ENCODE measurements around the gene PTPRN2.
"Not testable (repeated sequence)": the region's sequence is repeated elsewhere in the genome, so short reads cannot be mapped to it uniquely, and the experiment has no call there.

Gene PTPRN2

DNA sequence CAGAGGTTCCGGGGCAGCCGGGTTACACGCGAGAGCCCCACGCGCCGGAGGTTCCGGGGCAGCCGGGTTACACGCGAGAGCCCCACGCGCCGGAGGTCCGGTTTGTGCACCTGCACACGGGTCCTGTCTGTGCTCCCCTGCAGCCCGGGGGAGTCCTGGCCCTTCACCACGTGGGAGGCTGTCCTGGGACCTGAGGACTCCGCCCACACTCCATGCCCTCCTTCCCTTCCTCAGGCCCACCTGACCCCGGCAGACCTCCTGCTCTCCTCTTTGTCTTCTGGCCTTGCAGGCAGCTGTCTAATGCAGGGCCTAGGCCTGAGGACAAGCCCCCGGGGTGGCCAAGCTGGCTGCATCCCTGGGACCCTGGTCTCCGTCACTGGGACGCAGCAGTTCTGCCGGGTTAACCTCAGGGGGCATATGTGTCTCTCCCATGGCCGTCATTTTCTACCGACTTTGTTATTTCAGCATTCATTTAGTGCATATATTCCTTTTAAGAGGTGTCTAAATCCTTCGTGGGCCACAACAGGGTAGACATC is 876.2 kb downstream of the PTPRN2 start:
- no peak for DNase-seq

DNA sequence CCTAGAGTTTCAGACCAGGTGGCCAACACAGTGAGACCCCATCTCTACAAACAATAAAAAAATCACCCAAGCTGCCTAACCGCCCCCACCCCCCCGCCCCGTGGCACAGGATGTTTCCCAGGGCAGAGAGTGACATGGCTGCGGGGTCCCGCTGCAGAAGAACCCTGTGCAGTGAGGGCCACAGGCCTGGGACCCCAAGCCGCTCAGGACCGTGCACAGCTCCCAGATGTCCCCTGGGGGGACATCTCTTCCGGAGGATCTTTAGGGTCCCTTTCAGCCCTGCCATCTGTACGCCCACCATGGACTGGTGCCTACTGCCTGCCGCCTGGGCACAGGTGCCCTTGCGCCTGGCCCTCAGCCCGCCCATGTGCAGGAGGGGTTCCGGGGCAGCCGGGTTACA is 877.2 kb downstream of the PTPRN2 start:
- DNase-seq = no peak

DNA sequence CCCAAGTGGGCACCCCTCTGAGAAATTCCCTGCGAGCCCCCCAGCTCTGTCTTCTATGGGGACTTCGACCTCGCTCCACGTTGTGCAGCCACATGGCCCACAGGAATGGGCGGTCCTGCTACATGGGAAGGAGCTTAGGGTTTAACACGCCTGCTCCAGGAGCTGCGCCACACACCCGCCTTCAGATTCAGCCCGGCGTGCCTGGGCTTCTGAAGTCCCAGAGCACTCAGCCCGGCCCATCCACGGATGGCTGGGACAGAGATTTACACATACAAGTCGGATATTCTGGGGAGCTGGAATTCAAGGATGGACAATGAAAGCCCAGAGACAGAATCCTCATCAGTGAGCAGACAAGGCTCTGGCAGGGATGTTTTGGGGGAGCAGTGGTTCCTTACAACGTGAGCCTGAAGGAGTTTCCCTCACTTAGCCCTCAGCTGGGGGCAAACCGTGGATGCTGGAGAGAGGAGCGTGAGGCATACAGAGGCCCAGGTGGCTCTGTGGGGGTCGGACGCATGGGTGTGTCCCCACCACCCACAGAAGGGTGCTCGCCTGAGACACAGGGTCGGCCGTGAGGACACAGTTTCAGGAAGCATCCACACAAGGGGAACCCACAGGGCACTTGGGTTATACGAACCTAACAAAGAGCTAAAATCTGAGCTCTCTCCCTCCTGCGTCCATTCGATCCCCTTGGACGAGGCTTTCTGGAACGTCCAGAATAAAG is 877.9 kb downstream of the PTPRN2 start:
- no peak for DNase-seq

DNA sequence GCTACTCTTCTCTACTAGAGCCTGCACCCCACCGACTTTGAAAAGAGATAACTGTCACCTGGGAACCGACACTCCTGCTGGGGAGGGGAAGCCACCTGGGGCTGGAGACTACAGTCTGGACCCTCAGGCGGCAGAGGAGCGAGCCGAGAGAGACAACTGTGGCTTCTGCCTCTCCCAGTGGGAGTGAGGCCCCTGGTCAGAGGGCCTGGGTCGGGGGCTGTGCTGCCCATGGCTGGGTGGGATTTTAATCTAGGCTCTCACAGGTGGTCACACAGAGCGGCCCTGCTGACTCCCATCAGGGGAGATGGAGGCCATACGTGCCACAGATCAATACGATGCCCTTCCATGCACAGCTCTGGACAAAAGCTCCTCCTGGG is 878.7 kb downstream of the PTPRN2 start:
- DNase-seq = no peak

DNA sequence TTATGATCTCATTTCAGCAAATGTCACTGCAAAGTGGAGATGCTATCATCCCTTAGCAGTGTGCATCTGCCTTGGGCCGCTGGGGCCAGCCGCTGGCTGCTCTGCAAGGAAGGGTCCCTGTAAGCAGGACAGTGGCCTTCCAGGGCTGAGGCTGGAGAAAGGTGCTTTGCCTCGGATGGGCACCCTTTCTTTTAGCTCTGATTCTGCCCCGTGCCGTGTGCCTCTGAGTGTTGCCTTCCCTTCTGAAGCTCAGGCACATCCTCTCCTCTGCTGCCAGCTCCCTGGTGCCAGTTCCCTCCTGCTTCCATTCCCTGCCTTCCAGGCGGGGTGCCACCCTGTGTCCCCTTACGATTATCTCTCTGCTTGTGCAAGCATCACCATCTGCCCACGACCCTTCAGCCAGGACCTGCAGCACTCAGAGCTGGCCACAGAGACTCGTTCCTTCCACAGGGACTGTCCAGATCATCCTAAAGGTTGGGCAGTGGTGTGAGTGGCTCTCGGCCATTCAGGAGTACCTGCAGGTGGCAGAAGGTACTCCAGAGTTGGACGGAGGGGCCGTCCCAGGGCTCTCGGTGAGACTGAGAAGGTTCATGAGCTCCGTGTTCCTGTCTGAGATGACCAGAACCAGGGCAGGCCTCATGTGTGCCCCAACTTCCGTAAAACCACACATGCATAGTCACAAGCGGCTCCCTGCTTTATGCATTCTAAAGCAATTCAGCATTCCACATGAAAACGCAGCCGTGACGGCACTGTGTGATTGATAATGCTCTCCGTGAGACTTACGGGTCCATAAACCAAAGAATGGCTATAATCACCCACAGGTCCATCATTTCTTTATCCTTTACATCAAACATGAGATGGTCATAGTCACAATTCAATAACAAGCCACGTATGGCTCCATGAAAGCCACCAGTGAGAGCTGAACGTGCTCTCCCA is 879.4 kb downstream of the PTPRN2 start:
- no peak for DNase-seq

DNA sequence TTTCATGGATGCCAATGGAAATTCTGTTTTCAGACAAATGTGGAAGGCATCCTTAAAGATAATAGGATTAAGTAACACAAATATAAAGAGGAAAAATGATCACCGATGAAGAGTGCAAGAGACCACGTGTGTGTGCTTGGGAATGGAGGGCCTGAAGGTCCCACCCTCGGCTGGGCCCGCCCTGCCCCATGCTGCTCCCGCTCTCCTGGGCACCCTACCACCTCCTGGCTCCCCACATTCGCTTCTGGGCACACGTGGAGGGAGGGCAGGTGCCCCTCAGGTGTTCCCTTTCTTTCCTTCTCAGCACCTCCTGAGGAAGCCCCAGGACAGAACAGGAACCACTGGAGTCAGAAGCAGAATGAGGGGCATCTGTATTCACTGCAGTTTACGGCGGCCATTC is 883.3 kb downstream of the PTPRN2 start:
- DNase-seq = no peak

DNA sequence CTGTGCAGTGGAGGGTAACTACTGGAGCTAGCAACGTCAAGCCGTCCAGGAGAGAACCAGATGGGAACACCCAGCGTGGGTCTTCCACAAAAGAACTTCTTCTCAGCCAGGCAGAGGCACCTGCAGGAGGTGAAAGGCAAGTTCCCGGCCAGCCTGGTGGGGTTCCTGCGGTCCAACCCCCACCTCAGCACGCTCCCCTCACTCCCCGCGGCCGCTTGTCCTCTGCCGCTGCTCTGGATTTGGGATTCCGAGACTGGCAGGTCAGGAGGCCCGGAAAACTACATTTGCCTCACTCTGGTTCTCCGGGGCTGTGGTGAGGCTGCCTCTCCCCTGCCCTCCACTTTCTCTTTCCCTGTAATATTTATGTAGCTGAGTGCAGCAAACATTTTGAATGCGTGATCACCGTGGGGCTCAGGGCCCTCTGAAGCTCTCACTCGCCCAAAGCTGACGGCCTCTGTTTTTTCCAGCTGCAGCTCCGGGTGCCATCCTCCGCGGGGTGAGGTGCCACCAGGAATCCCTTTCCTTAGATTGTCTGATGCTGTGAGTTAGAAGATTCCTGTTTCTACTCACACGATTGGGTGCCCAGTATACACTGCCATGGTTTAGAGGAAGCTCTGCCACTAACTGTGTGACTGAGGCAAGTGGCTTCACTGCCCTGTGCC is 884.0 kb downstream of the PTPRN2 start:
- DNase-seq = no peak

DNA sequence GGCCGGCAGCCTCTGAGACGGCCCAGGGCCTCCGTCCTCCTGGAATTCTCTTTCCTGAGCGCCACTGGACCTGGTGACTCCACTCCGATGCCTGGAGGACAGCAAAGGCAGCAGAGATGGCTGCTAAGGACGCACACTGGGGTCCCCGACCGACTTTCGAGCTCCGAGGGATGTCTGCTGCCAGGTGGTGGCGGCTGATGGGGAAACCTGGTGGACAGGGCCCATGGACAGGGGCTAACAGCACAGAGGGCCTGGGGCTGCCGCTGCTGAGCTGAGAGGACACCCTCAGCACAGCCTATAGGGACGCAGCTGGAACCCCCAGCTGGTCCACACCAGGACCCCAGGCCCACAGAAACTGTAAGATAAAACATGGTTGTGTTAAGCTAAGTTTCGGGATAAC is 884.5 kb downstream of the PTPRN2 start:
- DNase-seq = no peak

DNA sequence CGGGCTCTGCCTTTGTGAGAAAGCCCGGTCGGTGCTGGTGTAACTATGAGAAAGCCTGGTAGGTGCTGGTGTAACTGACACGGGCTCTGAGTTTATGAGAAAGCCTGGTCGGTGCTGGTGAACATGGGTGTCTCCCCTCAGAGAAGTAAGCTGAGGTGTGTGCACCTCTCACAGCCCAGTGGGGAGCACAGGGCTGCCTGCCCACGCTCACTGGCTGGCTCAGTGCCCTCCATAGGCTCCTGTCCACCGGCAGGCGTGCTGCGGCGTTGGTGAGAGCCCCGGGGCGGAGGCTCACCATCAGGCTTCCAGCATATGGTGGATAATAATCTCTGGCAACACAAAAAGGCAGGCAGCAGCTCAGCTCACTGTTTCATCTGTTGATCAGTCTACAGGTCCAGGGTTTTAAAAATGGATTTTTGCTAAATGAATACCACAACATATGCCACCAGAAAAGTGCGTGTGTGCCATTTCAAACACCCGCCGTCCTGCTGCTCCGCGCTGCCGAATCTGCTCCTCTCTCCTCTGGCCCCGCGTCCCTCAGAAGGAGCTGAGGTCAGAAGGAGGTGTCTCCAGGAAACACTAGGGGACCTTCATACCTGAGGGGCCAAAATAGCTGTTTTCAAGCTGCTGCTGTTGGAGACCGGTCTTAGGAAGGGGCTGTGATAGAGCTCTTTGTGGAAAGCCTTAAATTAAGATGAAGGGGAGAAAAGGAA is 885.2 kb downstream of the PTPRN2 start:
- DNase-seq = peak in 1 of 2 experiments; percentile 21

DNA sequence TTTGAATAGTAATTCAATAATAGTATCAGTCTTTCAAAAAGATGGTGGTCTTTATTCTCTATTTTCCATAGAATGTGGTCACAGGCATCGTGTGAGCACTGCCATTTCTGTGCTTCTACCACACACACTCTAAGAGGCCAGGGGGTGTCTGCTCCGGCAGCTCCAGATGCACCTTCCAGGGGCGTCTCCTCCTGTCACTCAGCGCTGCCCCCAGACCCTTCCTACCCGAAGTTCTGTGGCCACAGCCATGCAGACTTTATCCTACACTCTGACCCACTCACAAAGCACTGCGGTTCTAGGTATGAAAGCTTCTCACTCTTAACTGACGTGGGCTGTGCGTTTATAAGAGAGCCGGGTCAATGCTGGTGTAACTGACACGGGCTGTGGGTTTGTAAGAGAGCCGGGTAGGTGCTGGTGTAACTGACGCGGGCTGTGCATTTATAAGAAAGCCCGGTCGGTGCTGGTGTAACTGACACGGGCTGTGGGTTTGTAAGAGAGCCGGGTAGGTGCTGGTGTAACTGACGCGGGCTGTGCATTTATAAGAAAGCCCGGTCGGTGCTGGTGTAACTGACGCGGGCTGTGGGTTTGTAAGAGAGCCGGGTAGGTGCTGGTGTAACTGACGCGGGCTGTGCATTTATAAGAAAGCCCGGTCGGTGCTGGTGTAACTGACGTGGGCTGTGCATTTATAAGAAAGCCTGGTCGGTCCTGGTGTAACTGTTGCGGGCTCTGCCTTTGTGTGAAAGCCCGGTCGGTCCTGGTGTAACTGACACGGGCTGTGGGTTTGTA is 886.0 kb downstream of the PTPRN2 start:
- not testable (repeated sequence) for DNase-seq

DNA sequence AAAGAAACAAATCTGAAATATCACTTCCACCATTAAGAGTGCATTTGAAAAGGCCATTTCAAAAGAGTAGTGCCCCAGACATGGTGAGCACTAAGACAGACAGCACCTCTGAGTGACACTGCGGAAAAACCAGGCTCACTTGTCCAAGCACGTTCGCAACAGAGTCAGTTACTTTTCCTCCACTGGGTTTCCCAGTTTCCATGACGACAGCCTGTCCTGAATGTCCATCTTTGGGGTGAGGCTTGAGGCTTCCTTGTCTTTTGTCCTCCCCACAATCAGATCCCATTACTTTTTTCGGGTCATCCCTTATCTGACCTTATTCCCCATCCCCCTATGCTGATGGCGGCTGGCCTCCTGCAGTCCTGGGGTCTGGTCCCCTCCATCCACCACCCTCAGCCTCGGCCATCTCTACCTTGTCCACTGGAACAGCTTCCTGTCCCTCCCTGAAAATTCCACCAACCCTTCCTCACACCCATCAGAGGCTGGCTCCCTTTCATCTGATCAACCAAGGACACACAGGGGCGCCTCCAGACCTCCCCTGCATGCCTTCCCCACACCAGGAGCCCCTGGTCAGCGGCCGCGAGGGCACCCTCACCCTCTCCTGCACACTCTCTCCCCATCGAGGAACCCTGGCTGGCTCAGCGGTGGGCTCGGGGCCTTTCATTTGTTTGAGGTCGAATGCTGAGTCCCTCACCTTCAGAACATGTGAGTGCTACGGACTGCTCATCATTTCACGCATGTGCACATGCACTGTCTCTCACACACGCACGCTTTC is 887.2 kb downstream of the PTPRN2 start:
- DNase-seq = no peak

DNA sequence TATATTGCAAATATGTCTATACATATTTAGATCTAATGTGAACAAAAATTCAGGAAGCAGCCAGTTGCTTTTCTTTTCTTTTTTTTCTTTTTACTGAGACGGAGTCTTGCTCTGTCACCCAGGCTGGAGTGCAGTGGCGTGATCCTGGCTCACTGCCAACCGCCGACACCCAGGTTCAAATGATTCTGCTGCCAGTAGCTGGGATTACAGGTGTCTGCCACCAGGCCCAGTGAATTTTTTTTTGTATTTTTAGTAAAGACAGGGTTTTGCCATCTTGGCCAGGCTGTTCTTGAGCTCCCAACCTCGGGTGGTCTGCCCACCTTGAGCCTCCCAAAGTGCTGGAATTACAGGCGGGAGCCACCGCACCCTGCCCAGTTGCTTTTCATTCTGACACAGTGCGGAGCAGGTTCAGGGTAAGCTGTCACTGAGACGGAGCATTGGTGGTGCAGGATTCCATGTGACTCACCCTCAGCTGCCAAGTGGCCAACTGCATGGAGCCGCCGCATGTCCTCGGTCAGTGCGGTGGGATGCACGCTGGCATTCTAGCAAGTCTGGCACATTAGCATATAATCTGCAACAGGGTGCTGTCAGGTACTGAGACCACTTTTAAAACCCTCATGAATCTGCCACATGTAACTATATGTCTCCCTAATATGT is 888.1 kb downstream of the PTPRN2 start:
- no peak for DNase-seq

DNA sequence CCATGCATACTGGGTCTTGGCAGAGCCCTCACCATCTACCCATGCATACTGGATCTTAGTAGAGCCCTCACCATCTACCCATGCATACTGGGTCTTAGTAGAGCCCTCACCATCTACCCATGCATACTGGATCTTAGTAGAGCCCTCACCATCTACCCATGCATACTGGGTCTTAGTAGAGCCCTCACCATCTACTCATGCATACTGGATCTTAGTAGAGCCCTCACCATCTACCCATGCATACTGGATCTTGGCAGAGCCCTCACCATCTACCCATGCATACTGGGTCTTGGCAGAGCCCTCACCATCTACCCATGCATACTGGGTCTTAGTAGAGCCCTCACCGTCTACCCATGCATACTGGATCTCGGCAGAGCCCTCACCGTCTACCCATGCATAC is 890.3 kb downstream of the PTPRN2 start:
- not testable (repeated sequence) for DNase-seq

DNA sequence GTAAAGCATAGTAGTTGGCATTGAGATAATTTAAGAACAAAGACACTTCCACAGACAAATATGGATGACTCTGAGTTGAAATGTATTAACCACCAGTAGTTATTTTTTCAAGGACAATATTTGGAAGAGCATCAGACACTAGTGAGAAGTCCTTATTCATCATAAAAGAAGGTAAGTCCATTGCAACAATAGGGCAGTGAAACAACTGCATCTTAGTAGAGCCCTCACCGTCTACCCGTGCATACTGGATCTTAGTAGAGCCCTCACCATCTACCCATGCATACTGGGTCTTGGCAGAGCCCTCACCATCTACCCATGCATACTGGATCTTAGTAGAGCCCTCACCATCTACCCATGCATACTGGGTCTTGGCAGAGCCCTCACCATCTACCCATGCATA is 892.0 kb downstream of the PTPRN2 start:
- not testable (repeated sequence) for DNase-seq

DNA sequence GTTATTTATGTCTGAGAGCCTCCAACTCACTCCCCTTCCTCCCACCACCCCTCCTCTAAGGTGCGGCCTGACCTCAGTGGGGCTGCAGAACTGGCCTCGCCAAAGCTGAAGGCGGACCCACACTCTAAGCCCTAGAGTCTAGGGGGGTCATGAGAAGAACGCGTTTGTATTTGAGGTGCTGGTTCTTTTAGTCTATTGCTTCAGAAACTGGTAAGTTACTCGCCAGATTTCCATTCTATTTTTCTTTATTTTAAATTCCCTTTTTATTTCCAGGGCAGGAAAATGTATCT is 893.3 kb downstream of the PTPRN2 start:
- no peak for DNase-seq

DNA sequence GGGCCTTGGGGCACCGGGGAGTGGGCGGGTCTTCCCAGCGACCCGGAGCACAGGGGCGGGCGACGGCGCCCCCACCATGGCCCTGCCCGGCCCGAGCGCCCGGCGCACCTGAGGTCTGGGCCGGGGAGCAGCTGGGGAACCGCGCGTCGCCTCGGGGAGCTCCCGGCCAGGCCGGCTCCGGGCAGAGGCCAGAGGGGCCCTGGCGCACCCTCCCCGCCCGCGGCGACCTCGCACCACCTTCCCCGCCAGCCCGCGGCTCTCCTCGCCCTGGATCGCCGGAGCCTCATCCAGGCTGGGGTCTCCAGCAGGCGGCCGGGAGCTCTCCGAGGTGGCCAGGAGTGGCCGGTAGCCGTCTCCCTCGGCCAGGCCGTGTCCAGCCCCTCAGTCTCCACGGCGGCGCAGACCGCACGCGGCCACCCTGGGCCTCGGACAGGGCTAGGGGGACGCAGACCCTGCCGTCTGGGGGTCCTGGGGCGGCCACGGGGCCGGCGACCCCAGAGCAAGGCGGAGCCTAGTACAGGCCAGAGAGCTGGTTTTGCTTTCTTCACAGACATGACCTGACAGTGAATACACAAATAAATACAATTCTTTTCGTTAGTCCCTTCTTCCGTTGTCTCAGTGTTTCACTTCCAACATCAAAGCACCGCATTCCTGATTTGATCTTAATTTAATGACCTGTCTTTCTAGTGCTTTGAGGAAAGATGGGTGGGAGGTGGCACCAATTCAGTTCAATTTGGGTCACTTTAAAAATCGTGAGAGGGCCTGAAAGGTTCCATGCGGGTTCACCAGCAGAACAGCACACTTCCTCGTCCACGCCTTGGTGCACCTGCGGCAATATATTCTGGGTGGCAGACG is 893.9 kb downstream of the PTPRN2 start:
- no peak for DNase-seq

DNA sequence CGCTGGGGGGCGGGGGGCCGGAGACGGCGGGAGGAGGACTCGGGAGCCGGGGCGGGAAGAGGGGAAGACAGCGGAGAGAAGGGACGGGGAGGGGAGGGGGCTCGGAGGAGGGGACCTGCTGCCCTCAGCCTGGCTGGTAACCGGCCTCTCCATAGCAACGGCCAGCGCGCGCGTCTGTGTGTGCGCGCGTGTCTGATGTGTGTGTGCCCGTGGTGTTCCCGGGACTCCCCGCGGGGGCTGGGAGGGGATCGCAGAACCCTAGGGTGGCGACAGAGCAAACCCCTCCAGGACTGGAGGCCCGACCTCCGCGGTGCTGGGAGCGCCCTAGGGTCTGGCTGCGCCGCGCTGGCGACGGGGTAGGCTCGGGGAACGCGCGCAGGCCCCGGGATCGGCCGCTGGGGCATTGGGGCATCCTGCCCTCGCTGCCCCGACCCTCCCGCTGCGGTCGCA is 894.5 kb downstream of the PTPRN2 start:
- DNase-seq = no peak

DNA sequence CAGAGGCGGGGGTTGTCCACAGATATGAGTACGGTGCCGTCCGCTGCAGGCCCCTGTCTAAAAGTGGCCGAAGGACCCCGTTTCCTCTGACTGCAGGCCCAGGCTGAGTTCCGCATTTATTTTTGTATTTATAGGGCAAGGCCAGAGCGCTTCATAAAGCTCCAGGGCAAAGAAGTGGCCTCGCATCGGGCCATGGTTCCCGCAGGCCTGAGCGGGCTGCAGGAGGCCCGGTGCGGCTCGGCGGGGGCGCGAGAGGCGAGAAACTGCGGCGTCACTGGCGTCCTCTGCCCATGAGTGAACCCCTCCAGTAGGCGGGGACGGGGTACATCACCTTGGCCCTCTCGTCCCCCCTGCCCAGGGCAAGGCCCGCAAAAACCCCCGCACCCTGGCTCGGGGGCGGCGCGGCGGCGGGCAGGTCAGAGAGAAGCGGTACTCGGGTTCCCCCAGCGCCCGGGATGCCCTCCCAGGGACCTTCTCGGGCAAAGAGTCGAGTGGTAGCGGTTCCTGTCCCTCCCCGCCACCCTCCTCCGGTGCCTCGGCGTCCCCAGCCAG is 895.1 kb downstream of the PTPRN2 start:
- DNase-seq = no peak
